ENCODE measurements around the gene FRMD1.

Gene FRMD1

GRCh38 chr6:168004945-168005344, 74.1 kb downstream of the FRMD1 start:
- DNase-seq (ENCODE audit: low read depth), result no peak

GRCh38 chr6:168004023-168004422, 75.0 kb downstream of the FRMD1 start:
- no peak for DNase-seq (ENCODE audit: low read depth)
